ENCODE results near the gene USP9X. TPM values are rescaled to one million over a fixed set of nuclear protein-coding genes. Genes with fewer than 3 reads are reported as not detected.
A peak's percentile ranks its signal among the peaks of the same experiment; 100 is the strongest.

The USP9X gene
- total RNA-seq, result 85.9 to 101 TPM (median 86.3 TPM) in 3 replicates
- long read RNA-seq, partial matches to known transcripts, result 11 of 12 reads
- long read RNA-seq, other reads (novel, unspliced or antisense), result 1 of 12 reads

GRCh38 chrX:41084893-41085511 lies at the start of gene USP9X:
TSS of gene USP9X (plus strand) at chrX:41085445. CDS start at chrX:41123629, 38,184 bp downstream.
- no peaks in the 10 kb centered on the region for H3K36me3 Mint-ChIP-seq (ENCODE audit: low read depth)
- peak within 1 kb of the TSS; percentile 99 for H3K27ac Mint-ChIP-seq (ENCODE audit: unreplicated experiment)
- no peaks in the 10 kb centered on the region for H3K27me3 Mint-ChIP-seq (ENCODE audit: low read depth)
- peak within 1 kb of the TSS; percentile 84 for H3K4me3 Mint-ChIP-seq (ENCODE audit: unreplicated experiment)
- H3K4me1 Mint-ChIP-seq (ENCODE audit: low read depth), result peaks cover 18% of the 10 kb centered on the region
- no peak for TF ChIP-seq CTCF (IDR thresholded peaks at IDR 0.05)
- DNase-seq (ENCODE audit: low spot score), result no peak
- H3K9me3 Mint-ChIP-seq (ENCODE audit: low read depth), result peaks cover 3% of the 10 kb centered on the region

GRCh38 chrX:41035582-41035981 lies 49.7 kb upstream of the USP9X start:
- H3K27me3 Mint-ChIP-seq (ENCODE audit: low read depth), result no peaks in the 10 kb centered on the region
- peaks cover 7% of the 10 kb centered on the region for H3K9me3 Mint-ChIP-seq (ENCODE audit: low read depth)
- no peak for DNase-seq (ENCODE audit: low spot score)
- no peaks in the 10 kb centered on the region for H3K4me1 Mint-ChIP-seq (ENCODE audit: low read depth)
- H3K27ac Mint-ChIP-seq (ENCODE audit: unreplicated experiment), result no peak overlapping the region
- TF ChIP-seq CTCF (IDR thresholded peaks at IDR 0.05), result no peak
- no peak overlapping the region for H3K4me3 Mint-ChIP-seq (ENCODE audit: unreplicated experiment)
- no peaks in the 10 kb centered on the region for H3K36me3 Mint-ChIP-seq (ENCODE audit: low read depth)

GRCh38 chrX:41036668-41037326 lies 48.4 kb upstream of the USP9X start:
- Mint-ChIP-seq H3K9me3 (ENCODE audit: low read depth) (peaks cover 8% of the 10 kb centered on the region), H3K4me3 (ENCODE audit: unreplicated experiment) (no peak overlapping the region), H3K36me3 (ENCODE audit: low read depth) (no peaks in the 10 kb centered on the region), H3K27me3 (ENCODE audit: low read depth) (no peaks in the 10 kb centered on the region), H3K4me1 (ENCODE audit: low read depth) (no peaks in the 10 kb centered on the region), H3K27ac (ENCODE audit: unreplicated experiment) (no peak overlapping the region)
- DNase-seq (ENCODE audit: low spot score), result no peak
- no peak for TF ChIP-seq CTCF (IDR thresholded peaks at IDR 0.05)

GRCh38 chrX:41043196-41043595 lies 42.0 kb upstream of the USP9X start:
- Mint-ChIP-seq H3K27me3 (ENCODE audit: low read depth) (no peaks in the 10 kb centered on the region), H3K9me3 (ENCODE audit: low read depth) (peaks cover 8% of the 10 kb centered on the region), H3K4me3 (ENCODE audit: unreplicated experiment) (no peak overlapping the region), H3K27ac (ENCODE audit: unreplicated experiment) (no peak overlapping the region), H3K4me1 (ENCODE audit: low read depth) (peaks cover 3% of the 10 kb centered on the region), H3K36me3 (ENCODE audit: low read depth) (no peaks in the 10 kb centered on the region)
- DNase-seq (ENCODE audit: low spot score), result no peak
- no peak for TF ChIP-seq CTCF (IDR thresholded peaks at IDR 0.05)

- Mint-ChIP-seq H3K27ac (ENCODE audit: unreplicated experiment) (no peak overlapping the region), H3K27me3 (ENCODE audit: low read depth) (no peaks in the 10 kb centered on the region), H3K4me1 (ENCODE audit: low read depth) (peaks cover 3% of the 10 kb centered on the region), H3K9me3 (ENCODE audit: low read depth) (peaks cover 8% of the 10 kb centered on the region), H3K36me3 (ENCODE audit: low read depth) (no peaks in the 10 kb centered on the region), H3K4me3 (ENCODE audit: unreplicated experiment) (no peak overlapping the region)
- no peak for DNase-seq (ENCODE audit: low spot score)
- no peak for TF ChIP-seq CTCF (IDR thresholded peaks at IDR 0.05)
Measured at GRCh38 chrX:41043674-41044345, 41.4 kb upstream of the USP9X start.
